CD4-positive, alpha-beta T cell (primary cell): ENCODE data around the gene HES3. TPM values are rescaled to one million over a fixed set of nuclear protein-coding genes. Genes with fewer than 3 reads are reported as not detected.

Experiments used
- ATAC-seq: fragments of 200-7000 bp; cut with Tn5 transposase; one replicate; pipeline ENCODE4 v1.10.0; 2022; ENCODE audit warnings: mild to moderate bottlenecking; ENCODE audit not compliant: poor library complexity
- CTCF ChIA-PET: fragments of 350-600 bp; sonication (Branson Sonifier 250); formaldehyde crosslinking; loops from one replicate; lab custom pipeline; 2021; ENCODE audit warnings: antibody characterized with exemption, inconsistent platforms; lab: Charles Lee
- POLR2A ChIA-PET: fragments of 350-600 bp; sonication (Branson Sonifier 250); formaldehyde crosslinking; loops from one replicate; lab custom pipeline; 2021; ENCODE audit warnings: antibody characterized with exemption, inconsistent platforms; lab: Charles Lee
- DNase-seq, 14 experiments: peaks; one replicate each; pipeline ENCODE4 v3.0.0-alpha.2; 2013 to 2020; ENCODE audit warnings: mixed read lengths in 2 of 14
- H3K27ac ChIP-seq, 2 donors: one replicate each; pipeline versions ENCODE4 v1.5.1 to v1.7.0; 2013; ENCODE audit warnings: low read length in 2 of 2, low read depth in 1 of 2, mild to moderate bottlenecking in 1 of 2
- H3K27me3 ChIP-seq, 2 experiments: 1 replicate in 1 of 2; 2 replicates in 1 of 2; pipeline versions ENCODE4 v1.6.1 to v1.7.0; 2013; ENCODE audit warnings: low read length in 2 of 2, control low read depth in 1 of 2, mild to moderate bottlenecking in 1 of 2, moderate library complexity in 1 of 2; ENCODE audit not compliant: insufficient read depth in 2 of 2, control insufficient read depth in 1 of 2
- H3K36me3 ChIP-seq: one replicate; pipeline ENCODE4 v1.6.1; 2013; ENCODE audit warnings: low read length, control low read depth; ENCODE audit not compliant: insufficient read depth
- H3K4me1 ChIP-seq: one replicate; pipeline ENCODE4 v1.6.1; 2013; ENCODE audit warnings: low read length, control low read depth; ENCODE audit not compliant: insufficient read depth
- H3K4me3 ChIP-seq: one replicate; pipeline ENCODE4 v1.5.1; 2013; ENCODE audit warnings: mild to moderate bottlenecking, low read length, moderate library complexity
- H3K9me3 ChIP-seq, 2 experiments: 1 replicate in 1 of 2; 2 replicates in 1 of 2; pipeline versions ENCODE4 v1.6.1 to v1.7.0; 2013; ENCODE audit warnings: low read length in 2 of 2, mild to moderate bottlenecking in 2 of 2, control low read depth in 1 of 2, moderate library complexity in 1 of 2; ENCODE audit not compliant: control insufficient read depth in 1 of 2, insufficient read depth in 1 of 2
- H3K27ac Mint-ChIP-seq: one replicate; pipeline ENCODE4 v1.8.0; 2020; ENCODE audit warnings: mixed read lengths
- H3K27me3 Mint-ChIP-seq: one replicate; pipeline ENCODE4 v1.8.0; 2021; ENCODE audit warnings: mixed read lengths
- H3K36me3 Mint-ChIP-seq: one replicate; pipeline ENCODE4 v1.8.0; 2021; ENCODE audit warnings: low read depth, mixed read lengths
- H3K4me1 Mint-ChIP-seq: one replicate; pipeline ENCODE4 v1.8.0; 2021; ENCODE audit warnings: low read depth, mixed read lengths
- H3K4me3 Mint-ChIP-seq: one replicate; pipeline ENCODE4 v1.8.0; 2020; ENCODE audit warnings: mild to moderate bottlenecking, mixed read lengths
- H3K9me3 Mint-ChIP-seq: one replicate; pipeline ENCODE4 v1.8.0; 2020; ENCODE audit warnings: mixed read lengths
- CTCF ChIP-seq: fragments of 200-600 bp; IDR thresholded peaks from one replicate; pipeline ENCODE4 v1.8.0; 2022; ENCODE audit warnings: antibody characterized with exemption, mild to moderate bottlenecking
- intact Hi-C, 2 experiments: fragments of 100-400 bp; cut with DNase I in 1 of 2; cut with micrococcal nuclease in 1 of 2; formaldehyde crosslinking; loops; one replicate each; pipeline versions ENCODE4 v1.15.1 to v1.9.0; 2023 to 2025; cut with DNase I, micrococcal nuclease
- total RNA-seq, 174 experiments: library from RNA in 2 of 174; stranded (reverse) in 2 of 174; gene quantifications; one replicate each; pipeline ENCODE4 v1.2.3 and lab custom pipeline; 2021 to 2026

HES3 gene
- total RNA-seq, 2 experiments from 2014 or later, result not detected

DNA sequence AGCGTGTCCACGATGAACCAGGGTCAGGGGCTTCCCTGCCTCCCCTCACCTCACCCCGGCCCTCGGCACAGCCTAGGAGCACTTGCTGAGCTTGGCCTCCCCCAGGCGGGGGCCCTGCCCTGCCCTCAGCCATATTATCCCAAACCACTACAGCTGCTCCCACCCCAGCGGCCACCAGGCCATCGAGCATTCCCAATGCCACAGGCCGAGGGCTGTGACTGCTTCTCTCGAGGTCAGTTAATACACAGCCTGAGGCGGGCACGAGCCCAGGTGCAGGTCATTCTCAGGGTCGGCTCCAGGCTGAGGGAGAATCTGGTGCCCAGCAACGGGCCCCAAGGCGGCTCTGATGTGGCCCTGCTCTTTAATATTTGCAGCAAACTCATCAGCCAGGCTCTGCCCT is 25.3 kb downstream of the HES3 start:
- Histone ChIP-seq H3K27me3 (no peaks in the 10 kb centered on the region), H3K4me3 (no peak overlapping the region), H3K4me1 (no peaks in the 10 kb centered on the region), H3K9me3 (no peaks in the 10 kb centered on the region), H3K27ac (no peak overlapping the region), H3K36me3 (no peaks in the 10 kb centered on the region)
- ATAC-seq, result no peak
- no peak for DNase-seq
- Mint-ChIP-seq H3K27me3 (no peaks in the 10 kb centered on the region), H3K4me3 (no peak overlapping the region), H3K36me3 (no peaks in the 10 kb centered on the region), H3K9me3 (no peaks in the 10 kb centered on the region), H3K4me1 (no peaks in the 10 kb centered on the region), H3K27ac (no peak overlapping the region)
- intact Hi-C loops, result no loop called here
- POLR2A ChIA-PET, result no interaction called here
- no peak for TF ChIP-seq CTCF
- CTCF ChIA-PET, result no interaction called here

DNA sequence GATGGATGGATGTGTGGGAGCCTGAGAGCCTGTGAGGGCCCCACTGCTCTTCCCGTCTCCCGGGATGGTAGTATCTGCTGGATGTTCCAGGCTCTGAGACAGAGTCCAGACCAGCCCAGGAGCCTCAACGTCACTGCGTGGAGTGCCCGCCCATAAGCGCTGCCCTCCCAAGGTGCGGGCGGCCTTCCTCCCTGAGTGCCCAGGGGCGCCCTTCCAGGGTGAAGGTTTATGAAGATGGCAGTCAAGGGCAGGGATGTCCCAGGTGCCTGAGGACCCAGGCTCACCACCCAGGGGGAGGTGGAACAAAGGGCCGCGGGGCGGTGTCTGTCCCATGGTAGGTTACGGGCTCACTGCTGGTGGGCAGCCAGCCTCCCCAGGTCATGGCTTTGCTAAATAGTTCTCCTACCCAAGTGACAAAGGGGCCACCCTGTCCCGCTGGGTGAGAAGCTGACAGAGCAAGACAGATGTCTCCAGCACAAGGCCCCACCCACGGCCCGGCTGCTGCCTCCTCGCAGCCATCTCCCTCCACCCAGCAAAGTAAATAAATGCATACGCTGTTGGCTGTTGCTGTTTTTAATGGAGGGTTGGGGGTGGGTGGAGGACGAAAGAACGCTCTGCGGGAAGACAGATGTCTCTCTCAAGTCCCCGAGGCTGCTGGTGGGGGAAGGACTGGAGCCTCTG is 25.9 kb downstream of the HES3 start:
- Mint-ChIP-seq H3K4me3 (no peak overlapping the region), H3K4me1 (no peaks in the 10 kb centered on the region), H3K36me3 (no peaks in the 10 kb centered on the region), H3K27ac (no peak overlapping the region), H3K9me3 (no peaks in the 10 kb centered on the region), H3K27me3 (no peaks in the 10 kb centered on the region)
- DNase-seq (no peak), ATAC-seq (no peak)
- H3K27me3 ChIP-seq, result no peaks in the 10 kb centered on the region
- ChIA-PET CTCF (no interaction called here), POLR2A (no interaction called here)
- intact Hi-C loops, result no loop called here
- H3K4me1 ChIP-seq, result no peaks in the 10 kb centered on the region
- H3K4me3 ChIP-seq, result no peak overlapping the region
- H3K9me3 ChIP-seq, result no peaks in the 10 kb centered on the region
- no peak overlapping the region for H3K27ac ChIP-seq
- H3K36me3 ChIP-seq, result no peaks in the 10 kb centered on the region
- no peak for TF ChIP-seq CTCF

GRCh38 chr1:6270401-6270800 is 26.4 kb downstream of the HES3 start:
- no peaks in the 10 kb centered on the region for H3K4me1 ChIP-seq
- Mint-ChIP-seq H3K4me3 (no peak overlapping the region), H3K4me1 (no peaks in the 10 kb centered on the region), H3K27ac (no peak overlapping the region), H3K36me3 (no peaks in the 10 kb centered on the region), H3K27me3 (no peaks in the 10 kb centered on the region), H3K9me3 (no peaks in the 10 kb centered on the region)
- ChIA-PET CTCF (no interaction called here), POLR2A (no interaction called here)
- DNase-seq (no peak), ATAC-seq (no peak)
- H3K27ac ChIP-seq, result no peak overlapping the region
- no peaks in the 10 kb centered on the region for H3K36me3 ChIP-seq
- H3K4me3 ChIP-seq, result no peak overlapping the region
- no peaks in the 10 kb centered on the region for H3K9me3 ChIP-seq
- no peak for TF ChIP-seq CTCF
- no peaks in the 10 kb centered on the region for H3K27me3 ChIP-seq
- intact Hi-C loops, result no loop called here
